ENCODE data around the gene SERPINB6. TPM values are rescaled to one million over a fixed set of nuclear protein-coding genes. Genes with fewer than 3 reads are reported as not detected.

The SERPINB6 gene
- polyA plus RNA-seq, 3 donors, result 117 to 208 (median 200) TPM

DNA sequence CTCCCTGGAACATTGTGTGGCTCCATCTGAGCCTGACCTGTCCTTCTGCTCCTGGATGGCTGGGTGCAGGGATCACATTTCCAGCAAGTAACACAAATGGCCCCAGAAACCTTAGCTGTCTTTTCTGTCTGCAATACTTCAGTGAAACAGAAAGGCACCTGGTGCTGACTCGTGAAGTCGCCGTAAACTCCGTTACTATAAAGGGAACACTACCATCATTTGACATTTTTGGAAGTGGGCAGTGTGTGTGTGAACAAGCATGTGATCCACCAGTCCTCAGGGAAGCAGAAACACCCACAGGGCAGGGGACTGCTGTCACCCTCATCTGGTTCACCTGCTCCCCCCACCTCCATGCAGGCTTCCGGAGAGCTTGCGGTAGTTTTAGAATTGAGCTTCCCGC is 23.9 kb downstream of the SERPINB6 start:
- TF ChIP-seq, protein P1, sequence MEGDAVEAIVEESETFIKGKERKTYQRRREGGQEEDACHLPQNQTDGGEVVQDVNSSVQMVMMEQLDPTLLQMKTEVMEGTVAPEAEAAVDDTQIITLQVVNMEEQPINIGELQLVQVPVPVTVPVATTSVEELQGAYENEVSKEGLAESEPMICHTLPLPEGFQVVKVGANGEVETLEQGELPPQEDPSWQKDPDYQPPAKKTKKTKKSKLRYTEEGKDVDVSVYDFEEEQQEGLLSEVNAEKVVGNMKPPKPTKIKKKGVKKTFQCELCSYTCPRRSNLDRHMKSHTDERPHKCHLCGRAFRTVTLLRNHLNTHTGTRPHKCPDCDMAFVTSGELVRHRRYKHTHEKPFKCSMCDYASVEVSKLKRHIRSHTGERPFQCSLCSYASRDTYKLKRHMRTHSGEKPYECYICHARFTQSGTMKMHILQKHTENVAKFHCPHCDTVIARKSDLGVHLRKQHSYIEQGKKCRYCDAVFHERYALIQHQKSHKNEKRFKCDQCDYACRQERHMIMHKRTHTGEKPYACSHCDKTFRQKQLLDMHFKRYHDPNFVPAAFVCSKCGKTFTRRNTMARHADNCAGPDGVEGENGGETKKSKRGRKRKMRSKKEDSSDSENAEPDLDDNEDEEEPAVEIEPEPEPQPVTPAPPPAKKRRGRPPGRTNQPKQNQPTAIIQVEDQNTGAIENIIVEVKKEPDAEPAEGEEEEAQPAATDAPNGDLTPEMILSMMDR (IDR thresholded peaks at IDR 0.05), result no peak
- Histone ChIP-seq H2AFZ (ENCODE audit: insufficient read depth, low read depth, low read length, poor library complexity, severe bottlenecking) (no peak overlapping the region), H3K4me2 (replicated peaks; ENCODE audit: extremely low read depth, low read length, poor library complexity, severe bottlenecking) (no peak overlapping the region), H3K36me3 (replicated peaks in 1 of 2; ENCODE audit: control insufficient read depth in 1 of 2, insufficient read depth in 2 of 2, low read length in 2 of 2) (peaks cover 21 to 28% of the 10 kb centered on the region in 2 donors), H3K79me2 (ENCODE audit: insufficient read depth, low read length) (no peaks in the 10 kb centered on the region), H3K9me3 (replicated peaks in 1 of 2; ENCODE audit: control insufficient read depth in 1 of 2, insufficient read depth in 1 of 2, low read length in 2 of 2) (no peaks in the 10 kb centered on the region), H3K9ac (ENCODE audit: insufficient read depth, low read length, poor library complexity, severe bottlenecking) (no peak overlapping the region), H3K27me3 (ENCODE audit: control insufficient read depth in 2 of 2, insufficient read depth in 2 of 2, low read length in 2 of 2) (no peaks in the 10 kb centered on the region), H3K27ac (ENCODE audit: low read depth in 1 of 2, low read length in 2 of 2) (no peak overlapping the region), H3K4me1 (ENCODE audit: control insufficient read depth in 1 of 2, insufficient read depth in 2 of 2, low read length in 2 of 2) (peaks cover 31 to 32% of the 10 kb centered on the region in 2 donors), H4K20me1 (ENCODE audit: insufficient read depth, low read length) (no peaks in the 10 kb centered on the region), H3K4me3 (replicated peaks in 1 of 3; ENCODE audit: low read depth in 2 of 3, low read length in 3 of 3) (no peak overlapping the region)
- no peak overlapping the region for H3K4me3 Mint-ChIP-seq
- WGBS (ENCODE audit: insufficient coverage), result 100% methylated on average over 2 of the region's 7 CpGs
- H3K36me3 Mint-ChIP-seq, result peaks cover 39 to 53% of the 10 kb centered on the region in 2 donors
- H3K27me3 Mint-ChIP-seq (ENCODE audit: low read depth in 3 of 3), result peaks cover 0 to 2% (median 2%) of the 10 kb centered on the region in 3 donors
- peaks cover 26% of the 10 kb centered on the region for H3K4me1 Mint-ChIP-seq
- DNase-seq, result no peak
- intact Hi-C loops (cut with micrococcal nuclease), result no loop called here
- peaks cover 0 to 2% (median 0%) of the 10 kb centered on the region in 7 donors for H3K9me3 Mint-ChIP-seq
- peak overlapping the region in 2 of 7 donors; percentile 3 to 64 for H3K27ac Mint-ChIP-seq

DNA sequence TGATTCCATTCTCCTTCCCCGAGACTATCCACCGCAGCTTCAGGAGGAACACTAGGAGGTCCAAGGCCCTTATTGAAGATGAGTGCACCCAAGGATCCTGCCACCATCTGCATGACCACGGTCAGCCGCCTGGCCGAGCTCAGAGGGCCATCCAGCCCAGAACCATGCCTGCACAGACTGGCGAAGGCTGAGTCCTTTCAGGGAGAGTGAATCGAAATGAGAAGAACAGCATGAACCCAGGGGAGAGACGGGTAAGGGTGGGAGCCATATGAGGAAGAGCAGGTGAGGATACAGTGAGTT is 26.3 kb downstream of the SERPINB6 start:
- H3K79me2 ChIP-seq (ENCODE audit: insufficient read depth, low read length), result no peaks in the 10 kb centered on the region
- Mint-ChIP-seq H3K27me3 (ENCODE audit: low read depth in 3 of 3) (peaks cover 0 to 2% (median 0%) of the 10 kb centered on the region in 3 donors), H3K9me3 (peaks cover 0 to 2% (median 0%) of the 10 kb centered on the region in 7 donors), H3K4me1 (peaks cover 26% of the 10 kb centered on the region), H3K36me3 (peaks cover 30 to 36% of the 10 kb centered on the region in 2 donors), H3K27ac (peak overlapping the region in 1 of 7 donors; percentile 41), H3K4me3 (no peak overlapping the region)
- H3K36me3 ChIP-seq (replicated peaks in 1 of 2; ENCODE audit: control insufficient read depth in 1 of 2, insufficient read depth in 2 of 2, low read length in 2 of 2), result peaks cover 21 to 27% of the 10 kb centered on the region in 2 donors
- DNase-seq, result no peak
- no peak overlapping the region for H3K4me3 ChIP-seq (replicated peaks in 1 of 3; ENCODE audit: low read depth in 2 of 3, low read length in 3 of 3)
- TF ChIP-seq, protein P1 (IDR thresholded peaks at IDR 0.05), result no peak
- H4K20me1 ChIP-seq (ENCODE audit: insufficient read depth, low read length), result no peaks in the 10 kb centered on the region
- H3K27ac ChIP-seq (ENCODE audit: low read depth in 1 of 2, low read length in 2 of 2), result no peak overlapping the region
- 100% methylated on average over 2 of the region's 8 CpGs for WGBS (ENCODE audit: insufficient coverage)
- H3K27me3 ChIP-seq (ENCODE audit: control insufficient read depth in 2 of 2, insufficient read depth in 2 of 2, low read length in 2 of 2), result no peaks in the 10 kb centered on the region
- peaks cover 18 to 29% of the 10 kb centered on the region in 2 donors for H3K4me1 ChIP-seq (ENCODE audit: control insufficient read depth in 1 of 2, insufficient read depth in 2 of 2, low read length in 2 of 2)
- H3K4me2 ChIP-seq (replicated peaks; ENCODE audit: extremely low read depth, low read length, poor library complexity, severe bottlenecking), result no peak overlapping the region
- no peaks in the 10 kb centered on the region for H3K9me3 ChIP-seq (replicated peaks in 1 of 2; ENCODE audit: control insufficient read depth in 1 of 2, insufficient read depth in 1 of 2, low read length in 2 of 2)
- no peak overlapping the region for H3K9ac ChIP-seq (ENCODE audit: insufficient read depth, low read length, poor library complexity, severe bottlenecking)
- intact Hi-C loops (cut with micrococcal nuclease), result no loop called here
- H2AFZ ChIP-seq (ENCODE audit: insufficient read depth, low read depth, low read length, poor library complexity, severe bottlenecking), result no peak overlapping the region

Data from CD14-positive monocyte (primary cell).